ENCODE results near the gene P3R3URF. TPM values are rescaled to one million over a fixed set of nuclear protein-coding genes. Genes with fewer than 3 reads are reported as not detected.

P3R3URF gene
- total and polyA plus RNA-seq, 9 of the 15 experiments (the other 6 are each of a cell fraction or from before 2014, with no cell fraction given): not detected

- TF ChIP-seq AFF1 (IDR thresholded peaks at IDR 0.05; ENCODE audit: low read depth in 1 of 2, partially characterized antibody in 2 of 2) (peak in 1 of 2 experiments; percentile 79), RFX7 (CRISPR knock-in tag; IDR thresholded peaks at IDR 0.05) (peak; percentile 54; the same call in 1 of the 2 replicates), YBX1 (IDR thresholded peaks at IDR 0.05) (peak; percentile 92), NR4A1 (CRISPR knock-in tag; IDR thresholded peaks at IDR 0.05) (no peak), NR4A1 (tag; IDR thresholded peaks at IDR 0.05) (no peak), NFIC (IDR thresholded peaks at IDR 0.05) (peak; percentile 11; the same call in 1 of the 2 replicates), CCAR2 (IDR thresholded peaks at IDR 0.05; ENCODE audit: low read depth, low read length) (no peak), NONO (IDR thresholded peaks at IDR 0.05; ENCODE audit: low read depth in 2 of 2, low read length in 1 of 2) (no peak), BCLAF1 (IDR thresholded peaks at IDR 0.05; ENCODE audit: borderline replicate concordance in 1 of 2, control insufficient read depth in 1 of 2, low read depth in 2 of 2, low read length in 1 of 2) (0 out of 4 replicates have a peak, but pooled peaks of 1 of the 2 experiments have one; percentile 64), MAX (CRISPR knock-in tag; IDR thresholded peaks at IDR 0.05) (no peak), MCM5 (IDR thresholded peaks at IDR 0.05; ENCODE audit: low read depth) (peak; percentile 85; the same call in 1 of the 2 replicates), TRIM24 (IDR thresholded peaks at IDR 0.05) (peak in 1 of 2 experiments; percentile 28; a peak in 1 of 4 replicates), TARDBP (IDR thresholded peaks at IDR 0.05) (0 out of 2 replicates have a peak, but pooled peaks have one; percentile 51), ZC3H11A (IDR thresholded peaks at IDR 0.05; ENCODE audit: low read depth, low read length) (no peak), STAT5B (CRISPR knock-in tag; IDR thresholded peaks at IDR 0.05) (no peak), ZFP36 (IDR thresholded peaks at IDR 0.05; ENCODE audit: low read depth, low read length, partially characterized antibody) (peak; percentile 33), SAFB (IDR thresholded peaks at IDR 0.05; ENCODE audit: borderline replicate concordance, low read depth, low read length) (no peak), TRIM25 (IDR thresholded peaks at IDR 0.05; ENCODE audit: borderline replicate concordance) (peak; percentile 89; the same call in 1 of the 2 replicates)
Observed at GRCh38 chr1:46179138-46180081, 3.1 kb upstream of the P3R3URF start (continued).
